GM12878 (cell line): ENCODE results near the gene POC1B. TPM values are rescaled to one million over a fixed set of nuclear protein-coding genes. Genes with fewer than 3 reads are reported as not detected.

Experiments
- ATAC-seq: fragments of 200-7000 bp; cut with Tn5 transposase; 3 replicates; pipeline ENCODE4 v1.9.1; 2020; ENCODE audit warnings: mild to moderate bottlenecking, moderate library complexity
- BruUV-seq: library from RNA; stranded (reverse); fragments of 400-500 nt; replicated peaks from 2 replicates; lab custom pipeline; 2021; lab: Mats Ljungman, UMichigan
- CTCF ChIA-PET: fragments of 300-600 bp; sonication (Branson Sonifier 250); formaldehyde crosslinking; extraction: SDS; loops from one replicate; lab custom pipeline; 2021; ENCODE audit warnings: inconsistent platforms; lab: Yijun Ruan, JAX
- POLR2A ChIA-PET: fragments of 350-600 bp; formaldehyde crosslinking; extraction: SDS; loops from one replicate; lab custom pipeline; 2021; ENCODE audit warnings: inconsistent platforms; lab: Charles Lee
- RAD21 ChIA-PET: fragments of 300-600 bp; sonication (Branson Sonifier 250); formaldehyde crosslinking; loops from one replicate; lab custom pipeline; 2023; ENCODE audit warnings: antibody characterized with exemption; ENCODE audit not compliant: unreplicated experiment; lab: Charles Lee
- SMC1A ChIA-PET: fragments of 300-600 bp; sonication (Branson Sonifier 250); formaldehyde crosslinking; loops from one replicate; lab custom pipeline; 2023; ENCODE audit not compliant: unreplicated experiment, uncharacterized antibody; lab: Charles Lee
- DNase-seq: peaks from one replicate; pipeline ENCODE4 v3.0.0-alpha.2; 2011; ENCODE audit warnings: low read depth, low spot score
- FAIRE-seq: peaks from 3 replicates; lab custom pipeline; 2011; peaks lifted over from hg19 to GRCh38; lab: Jason Lieb, UNC
- H2AFZ ChIP-seq: 2 replicates; pipeline ENCODE4 v1.6.0; 2011; ENCODE audit warnings: low read depth, low read length, control low read depth; ENCODE audit not compliant: control insufficient read depth
- H3K27ac ChIP-seq: 2 replicates; pipeline ENCODE4 v1.5.1; 2011; ENCODE audit warnings: control low read depth; ENCODE audit not compliant: control insufficient read depth, insufficient read depth
- H3K27me3 ChIP-seq, 2 experiments: replicated peaks in 1 of 2; 2 replicates each; pipeline versions ENCODE4 v1.6.0 to v1.6.1; 2011; ENCODE audit warnings: low read length in 1 of 2; ENCODE audit not compliant: control insufficient read depth in 2 of 2, insufficient read depth in 2 of 2
- H3K36me3 ChIP-seq, 2 experiments: 2 replicates each; pipeline ENCODE4 v1.5.1; 2011; ENCODE audit warnings: low read length in 1 of 2; ENCODE audit not compliant: control insufficient read depth in 2 of 2, insufficient read depth in 2 of 2
- H3K4me1 ChIP-seq: 2 replicates; pipeline ENCODE4 v1.6.1; 2011; ENCODE audit warnings: mild to moderate bottlenecking, low read length, moderate library complexity, mixed read lengths; ENCODE audit not compliant: control insufficient read depth, insufficient read depth
- H3K4me2 ChIP-seq: 2 replicates; pipeline ENCODE4 v1.6.0; 2011; ENCODE audit warnings: control low read depth; ENCODE audit not compliant: control insufficient read depth, insufficient read depth
- H3K4me3 ChIP-seq: fragments of 200-600 bp; sonication (generic); 2 replicates; pipeline ENCODE4 v1.5.1; 2016
- H3K79me2 ChIP-seq: 2 replicates; pipeline ENCODE4 v1.6.0; 2011; ENCODE audit warnings: low read length; ENCODE audit not compliant: control insufficient read depth, insufficient read depth
- H3K9ac ChIP-seq: 2 replicates; pipeline ENCODE4 v1.8.0; 2011; ENCODE audit warnings: low read length, control low read depth, mixed read lengths; ENCODE audit not compliant: control insufficient read depth, insufficient read depth
- H3K9me3 ChIP-seq: replicated peaks from 3 replicates; pipeline ENCODE4 v1.5.1; 2011; ENCODE audit warnings: mild to moderate bottlenecking, low read length; ENCODE audit not compliant: control insufficient read depth, insufficient read depth
- H4K20me1 ChIP-seq: 2 replicates; pipeline ENCODE4 v1.6.0; 2011; ENCODE audit not compliant: control insufficient read depth, insufficient read depth
- BHLHE40 ChIP-seq, 2 experiments: fragments of 450-650 bp in 1 of 2; IDR thresholded peaks; 2 replicates each; pipeline ENCODE4 v1.6.1; 2011 to 2017; ENCODE audit warnings: low read depth in 2 of 2, borderline replicate concordance in 1 of 2, improper control_type of control experiment in 1 of 2, low read length in 1 of 2, mild to moderate bottlenecking in 1 of 2
- CHD4 ChIP-seq: fragments of 200-600 bp; sonication (generic); IDR thresholded peaks from 2 replicates; pipeline ENCODE4 v1.6.1; 2016; ENCODE audit warnings: mild to moderate bottlenecking
- NKRF ChIP-seq: fragments of 450-650 bp; conservative IDR thresholded peaks from 2 replicates; pipeline ENCODE4 v1.6.1; 2017; ENCODE audit warnings: mild to moderate bottlenecking, moderate library complexity
- NRF1 ChIP-seq: conservative IDR thresholded peaks from 2 replicates; pipeline ENCODE4 v1.6.1; 2011; ENCODE audit warnings: mild to moderate bottlenecking, low read depth, low read length, improper control_type of control experiment
- PAX8 ChIP-seq: fragments of 450-650 bp; IDR thresholded peaks from 2 replicates; pipeline ENCODE4 v1.6.1; 2017; ENCODE audit warnings: mild to moderate bottlenecking, moderate library complexity
- PKNOX1 ChIP-seq: fragments of 450-650 bp; IDR thresholded peaks from 2 replicates; pipeline ENCODE4 v1.6.1; 2016; ENCODE audit warnings: mild to moderate bottlenecking
- POLR2A ChIP-seq: IDR thresholded peaks from 2 replicates; pipeline ENCODE4 v1.6.1; 2011; ENCODE audit warnings: low read depth, mild to moderate bottlenecking, low read length
- RELB ChIP-seq: fragments of 450-650 bp; IDR thresholded peaks from 2 replicates; pipeline ENCODE4 v1.6.1; 2017; ENCODE audit warnings: low read depth, mild to moderate bottlenecking, moderate library complexity
- TBL1XR1 ChIP-seq: IDR thresholded peaks from 2 replicates; pipeline ENCODE4 v1.6.1; 2012; ENCODE audit warnings: low read depth, low read length, improper control_type of control experiment
- ZBTB11 ChIP-seq: fragments of 450-650 bp; formaldehyde crosslinking; IDR thresholded peaks from 2 replicates; pipeline ENCODE4 v1.5.0; 2022; ENCODE audit warnings: mild to moderate bottlenecking, missing genetic modification characterization
- ZBTB33 ChIP-seq: fragments of 450-650 bp; IDR thresholded peaks from 2 replicates; pipeline ENCODE4 v1.6.1; 2017; ENCODE audit warnings: mild to moderate bottlenecking
- ZNF24 ChIP-seq: fragments of 450-650 bp; IDR thresholded peaks from 2 replicates; pipeline ENCODE4 v1.6.1; 2017; ENCODE audit warnings: antibody characterized with exemption, mild to moderate bottlenecking
- ZNF384 ChIP-seq: IDR thresholded peaks from 2 replicates; pipeline ENCODE4 v1.6.1; 2012; ENCODE audit warnings: low read depth, mild to moderate bottlenecking, low read length, improper control_type of control experiment, borderline replicate concordance
- WGBS: methylation state at CpG from one replicate; pipeline ENCODE4 v1.1.6; 2016; ENCODE audit warnings: low lambda C conversion rate; ENCODE audit not compliant: insufficient replicate concordance, insufficient coverage; ENCODE audit errors: missing lambda C conversion rate; 5-methylcytosine and 5-hydroxymethylcytosine counted together
- in situ Hi-C: fragments of 300-500 bp; cut with MboI; formaldehyde crosslinking; loops from 9 replicates; pipeline ENCODE4 v1.14.3; 2018; ENCODE audit warnings: mixed read lengths
- intact Hi-C: fragments of 100-400 bp; cut with micrococcal nuclease; formaldehyde crosslinking; loops from one replicate; pipeline ENCODE4 v1.14.2; 2022; ENCODE audit not compliant: unreplicated experiment
- polyA plus RNA-seq, 11 experiments: library from polyadenylated mRNA; depleted of rRNA in 4 of 11; unstranded in 6 of 11; stranded (reverse) in 5 of 11; fragments of >200 nt; fragmentation: Nextera tagmentation in 4 of 11; fragmentation: Illumina TruSeq in 1 of 11; extraction: Ambion mirVana in 4 of 11; extraction: Trizol in 1 of 11; gene quantifications; 1 replicate in 1 of 11; 2 replicates in 10 of 11; pipeline versions ENCODE4 v1.2.1 to v1.2.3, GENCODE V29; 2011 to 2016; ENCODE audit warnings: inconsistent platforms in 2 of 11, missing spikeins in 2 of 11, low read depth in 1 of 11
- total RNA-seq, 4 experiments: library from RNA; depleted of rRNA in 3 of 4; stranded (reverse); fragments of >200 nt in 3 of 4; fragmentation: Illumina TruSeq in 1 of 4; extraction: Trizol in 1 of 4; gene quantifications; 2 replicates each; pipeline versions ENCODE4 v1.2.1 to v1.2.3, GENCODE V29; 2013 to 2021

Gene POC1B
- total and polyA plus RNA-seq, 10 of the 15 experiments (the other 5 are each of a cell fraction or from before 2014, with no cell fraction given), result 4.4 to 17.8 (median 11.3) TPM

GRCh38 chr12:89386138-89386537, 139.7 kb downstream of the POC1B start:
- in situ Hi-C loops, result no loop called here
- FAIRE-seq (no peak), ATAC-seq (no peak), DNase-seq (no peak)
- no TSS peak for BruUV-seq
- Histone ChIP-seq H3K4me2 (no peak overlapping the region), H3K9ac (no peak overlapping the region), H3K4me3 (no peak overlapping the region), H3K79me2 (no peaks in the 10 kb centered on the region), H3K4me1 (no peaks in the 10 kb centered on the region), H4K20me1 (no peaks in the 10 kb centered on the region), H3K36me3 (no peaks in the 10 kb centered on the region), H2AFZ (no peak overlapping the region), H3K27ac (no peak overlapping the region), H3K9me3 (no peaks in the 10 kb centered on the region), H3K27me3 (no peaks in the 10 kb centered on the region)
- intact Hi-C loops, result no loop called here
- CTCF ChIA-PET, result interaction anchor here (0.5 kb wide), 1 partner anchor 143 kb away, joined by 3 read pairs; no protein-coding TSS in a partner anchor
- SMC1A ChIA-PET, result interaction anchor here (0.8 kb wide), 1 partner anchor 256 kb away, joined by 3 read pairs; no protein-coding TSS in a partner anchor
- 57% methylated on average over 3 of the region's 3 CpGs for WGBS
- RAD21 ChIA-PET, result no interaction called here
- POLR2A ChIA-PET, result no interaction called here
- no peak for TF ChIP-seq NRF1
- no peak for TF ChIP-seq ZBTB11 (CRISPR knock-in tag)
- no peak for TF ChIP-seq ZNF384
- no peak for TF ChIP-seq CHD4
- no peak for TF ChIP-seq BHLHE40 (IDR thresholded peaks at IDR 0.05; ENCODE audit: borderline replicate concordance in 1 of 2, low read depth in 2 of 2, low read length in 1 of 2)
- TF ChIP-seq POLR2A, result no peak
- no peak for TF ChIP-seq PAX8
- no peak for TF ChIP-seq RELB
- TF ChIP-seq ZNF24, result no peak
- no peak for TF ChIP-seq NKRF
- no peak for TF ChIP-seq ZBTB33
- no peak for TF ChIP-seq TBL1XR1
- no peak for TF ChIP-seq PKNOX1
